Common myeloid progenitor, CD34-positive (primary cell): Measurements from ENCODE around the gene HOXD4.

Experiments used
- CTCF ChIA-PET: fragments of 350-600 bp; sonication (Branson Sonifier 250); formaldehyde crosslinking; loops from one replicate; lab custom pipeline; 2021; ENCODE audit warnings: antibody characterized with exemption; lab: Charles Lee
- POLR2A ChIA-PET: fragments of 350-600 bp; sonication (Branson Sonifier 250); formaldehyde crosslinking; loops from one replicate; lab custom pipeline; 2021; ENCODE audit warnings: antibody characterized with exemption; lab: Charles Lee
- DNase-seq, 3 donors: peaks; one replicate each; pipeline versions ENCODE4 v3.0.0 to v3.0.0-alpha.2; 2013
- H3K27ac ChIP-seq, 2 experiments: 1 replicate in 1 of 2; 2 replicates in 1 of 2; pipeline ENCODE4 v1.7.0; 2013; ENCODE audit warnings: inconsistent platforms in 2 of 2, low read length in 2 of 2, mild to moderate bottlenecking in 2 of 2, low read depth in 1 of 2, moderate library complexity in 1 of 2; ENCODE audit not compliant: severe bottlenecking in 2 of 2, insufficient read depth in 1 of 2, poor library complexity in 1 of 2
- H3K27me3 ChIP-seq, 5 experiments: replicated peaks in 2 of 5; 1 replicate in 3 of 5; 2 replicates in 2 of 5; pipeline versions ENCODE4 v1.6.1 to v1.7.0; 2013; ENCODE audit warnings: low read length in 4 of 5, mild to moderate bottlenecking in 2 of 5, moderate library complexity in 2 of 5, inconsistent platforms in 1 of 5; ENCODE audit not compliant: insufficient read depth in 5 of 5, control insufficient read depth in 4 of 5
- H3K36me3 ChIP-seq, 4 experiments: 1 replicate in 2 of 4; 2 replicates in 2 of 4; pipeline versions ENCODE4 v1.6.1 to v1.7.0; 2013; ENCODE audit warnings: low read length in 3 of 4, control low read depth in 1 of 4, mild to moderate bottlenecking in 1 of 4; ENCODE audit not compliant: control insufficient read depth in 4 of 4, insufficient read depth in 4 of 4
- H3K4me1 ChIP-seq, 4 experiments: 1 replicate in 3 of 4; 2 replicates in 1 of 4; pipeline versions ENCODE4 v1.6.1 to v1.7.1; 2013; ENCODE audit warnings: low read length in 3 of 4, mild to moderate bottlenecking in 3 of 4, control low read depth in 1 of 4, inconsistent platforms in 1 of 4, moderate library complexity in 1 of 4; ENCODE audit not compliant: control insufficient read depth in 4 of 4, insufficient read depth in 4 of 4; ENCODE audit errors: control extremely low read depth in 1 of 4
- H3K4me3 ChIP-seq, 7 experiments: 1 replicate in 4 of 7; 2 replicates in 3 of 7; pipeline versions ENCODE4 v1.5.1 to v1.7.0; 2013; ENCODE audit warnings: mild to moderate bottlenecking in 7 of 7, low read length in 6 of 7, moderate library complexity in 6 of 7, inconsistent platforms in 2 of 7, low read depth in 2 of 7, control low read depth in 1 of 7; ENCODE audit not compliant: insufficient read depth in 4 of 7, control insufficient read depth in 1 of 7; ENCODE audit errors: extremely low read depth in 1 of 7
- H3K9me3 ChIP-seq, 5 experiments: 1 replicate in 4 of 5; 2 replicates in 1 of 5; pipeline versions ENCODE4 v1.6.1 to v1.7.1; 2013; ENCODE audit warnings: low read length in 4 of 5, mild to moderate bottlenecking in 2 of 5, inconsistent platforms in 1 of 5, low read depth in 1 of 5, moderate library complexity in 1 of 5; ENCODE audit not compliant: control insufficient read depth in 4 of 5, insufficient read depth in 2 of 5; ENCODE audit errors: control extremely low read depth in 1 of 5
- WGBS: methylation state at CpG from one replicate; pipeline ENCODE4 v1.1.5; 2013; ENCODE audit not compliant: insufficient coverage; 5-methylcytosine and 5-hydroxymethylcytosine counted together

The HOXD4 gene

GRCh38 chr2:176128172-176128981 lies 23.0 kb upstream of the HOXD4 start:
- Histone ChIP-seq H3K4me1 (peaks cover 4 to 14% (median 9%) of the 10 kb centered on the region in 4 experiments), H3K27ac (no peak overlapping the region), H3K9me3 (no peaks in the 10 kb centered on the region), H3K4me3 (no peak overlapping the region), H3K36me3 (no peaks in the 10 kb centered on the region), H3K27me3 (peaks cover 30 to 99% (median 69%) of the 10 kb centered on the region in 5 experiments)
- peak in 1 of 3 donors; percentile 36 for DNase-seq
- POLR2A ChIA-PET: no interaction called here
- WGBS: 8% methylated on average over 30 of the region's 49 CpGs
- CTCF ChIA-PET: interaction anchor here (0.8 to 4.6 kb wide), 13 partner anchors 11 to 1035 kb away, joined by 3 to 44 read pairs (median 5); partner anchors contain the start of gene HOXD12

- Histone ChIP-seq H3K27ac (no peak within 1 kb of the TSS), H3K36me3 (no peaks in the 10 kb centered on the region), H3K27me3 (peaks cover 36 to 99% (median 64%) of the 10 kb centered on the region in 5 experiments), H3K4me1 (peaks cover 4 to 14% (median 9%) of the 10 kb centered on the region in 4 experiments), H3K4me3 (peak within 1 kb of the TSS in 3 of 7 experiments; percentile 16 to 26 (median 23)), H3K9me3 (no peaks in the 10 kb centered on the region)
- ChIA-PET CTCF (interaction anchor here (0.8 to 4.6 kb wide), 5 partner anchors 19 to 1020 kb away, joined by 3 to 32 read pairs (median 3); no protein-coding TSS in a partner anchor), POLR2A (no interaction called here)
- peak; percentile 51 to 68 (median 53) for DNase-seq
- 4% methylated on average over 31 of the region's 64 CpGs for WGBS
These were observed 22.2 kb upstream of the HOXD4 start, which contains the start of gene HOXD8 for GRCh38 chr2:176128982-176129796. Gene HOXD8, plus strand, starts transcription at chr2:176129705. Its CDS starts 662 bp downstream, at chr2:176130367.

GRCh38 chr2:176129813-176130146 lies 21.6 kb upstream of the HOXD4 start:
- H3K9me3 ChIP-seq: no peaks in the 10 kb centered on the region
- peaks cover 40 to 99% (median 63%) of the 10 kb centered on the region in 5 experiments for H3K27me3 ChIP-seq
- DNase-seq: no peak
- ChIA-PET POLR2A (no interaction called here), CTCF (interaction anchor here (1.0 kb wide), 1 partner anchor 505 kb away, joined by 3 read pairs; no protein-coding TSS in a partner anchor)
- H3K36me3 ChIP-seq: no peaks in the 10 kb centered on the region
- no peak overlapping the region for H3K27ac ChIP-seq
- peak overlapping the region in 2 of 7 experiments; percentile 23 to 26 for H3K4me3 ChIP-seq
- under 1% methylated on average over 36 of the region's 43 CpGs for WGBS
- peaks cover 4 to 14% (median 9%) of the 10 kb centered on the region in 4 experiments for H3K4me1 ChIP-seq

GRCh38 chr2:176130147-176130956 lies 21.0 kb upstream of the HOXD4 start:
- H3K4me3 ChIP-seq: peak overlapping the region in 2 of 7 experiments; percentile 23 to 26
- H3K27me3 ChIP-seq: peaks cover 46 to 99% (median 62%) of the 10 kb centered on the region in 5 experiments
- peak in 1 of 3 donors; percentile 62 for DNase-seq
- H3K27ac ChIP-seq: no peak overlapping the region
- no peaks in the 10 kb centered on the region for H3K9me3 ChIP-seq
- peaks cover 4 to 14% (median 9%) of the 10 kb centered on the region in 4 experiments for H3K4me1 ChIP-seq
- CTCF ChIA-PET: interaction anchor here (0.5 to 3.4 kb wide), 11 partner anchors 12 to 524 kb away, joined by 3 to 40 read pairs (median 3); no protein-coding TSS in a partner anchor
- under 1% methylated on average over 94 of the region's 100 CpGs for WGBS
- POLR2A ChIA-PET: interaction anchor here (0.6 kb wide), 1 partner anchor 1008 kb away, joined by 3 read pairs; no protein-coding TSS in a partner anchor
- no peaks in the 10 kb centered on the region for H3K36me3 ChIP-seq

- 8% methylated on average over 9 of the region's 15 CpGs for WGBS
- H3K9me3 ChIP-seq: no peaks in the 10 kb centered on the region
- no peaks in the 10 kb centered on the region for H3K36me3 ChIP-seq
- ChIA-PET POLR2A (interaction anchor here (0.6 kb wide), 1 partner anchor 1008 kb away, joined by 3 read pairs; no protein-coding TSS in a partner anchor), CTCF (interaction anchor here (0.5 to 3.4 kb wide), 17 partner anchors 11 to 523 kb away, joined by 3 to 40 read pairs (median 3); partner anchors contain the start of gene HOXD13)
- peaks cover 4 to 14% (median 9%) of the 10 kb centered on the region in 4 experiments for H3K4me1 ChIP-seq
- H3K27ac ChIP-seq: no peak overlapping the region
- no peak for DNase-seq
- H3K4me3 ChIP-seq: no peak overlapping the region
- H3K27me3 ChIP-seq: peaks cover 49 to 99% (median 64%) of the 10 kb centered on the region in 5 experiments
These were observed 20.1 kb upstream of the HOXD4 start for GRCh38 chr2:176130957-176131847.
